ENCODE results near the gene GPNMB.

GRCh38 chr7:23246555-23246954 is at the start of gene GPNMB:
- TF ChIP-seq CTCF (IDR thresholded peaks at IDR 0.05) (no peak), POLR2A (IDR thresholded peaks at IDR 0.05) (peak in 1 of 2 donors; percentile 15)
